Inferior parietal cortex (tissue), 1 donor: ENCODE measurements around the gene PKD2L2.
A peak's percentile ranks its signal among the peaks of the same experiment; 100 is the strongest.
"Not testable (repeated sequence)": the region's sequence is repeated elsewhere in the genome, so short reads cannot be mapped to it uniquely, and the experiment has no call there.

ENCODE experiments used
- DNase-seq: peaks from one replicate; pipeline ENCODE4 v3.0.0-alpha.2; 2016; ENCODE audit errors: extremely low spot score

The PKD2L2 gene

DNA sequence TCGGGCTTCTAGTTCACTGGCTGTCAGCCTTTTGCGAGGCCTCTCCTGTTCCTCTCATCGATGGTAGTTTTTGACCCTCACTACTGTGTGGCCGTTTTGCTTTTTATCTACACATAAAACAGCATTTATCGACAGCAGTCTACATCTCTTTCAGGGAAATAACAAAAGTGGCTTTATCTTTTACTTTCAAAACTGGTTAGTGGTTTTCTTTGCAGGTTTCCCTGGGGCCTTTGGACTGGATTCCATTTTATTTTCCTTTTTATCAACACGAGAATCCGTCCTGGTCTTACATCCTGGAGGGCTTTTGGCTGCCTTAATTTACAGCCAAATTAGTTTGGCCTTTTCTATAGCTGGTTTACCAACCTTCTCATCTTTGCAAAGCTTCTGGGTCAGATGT lies 793 bp upstream of the PKD2L2 start:
- no peak for DNase-seq

DNA sequence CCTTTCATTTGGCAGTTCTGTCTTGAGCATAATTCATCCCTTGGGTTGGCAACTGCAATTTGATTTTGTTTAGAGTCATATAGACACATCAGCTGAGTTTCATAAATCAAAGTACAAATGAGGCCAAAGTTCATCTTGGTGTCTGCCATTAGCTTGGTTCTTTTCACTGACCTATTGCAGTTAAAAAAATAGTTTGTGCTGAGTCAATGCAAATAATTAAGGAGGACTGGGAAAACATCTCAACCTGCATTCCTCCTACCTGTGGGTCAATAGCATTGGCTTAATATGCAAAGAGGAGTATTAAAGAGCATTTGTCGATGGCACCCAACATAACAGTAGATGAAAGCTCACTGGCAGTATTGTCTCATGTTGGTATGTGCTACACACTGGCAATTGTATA lies 1.6 kb downstream of the PKD2L2 start:
- no peak for DNase-seq

GRCh38 chr5:137891849-137892248 lies 2.6 kb downstream of the PKD2L2 start:
- no peak for DNase-seq

DNA sequence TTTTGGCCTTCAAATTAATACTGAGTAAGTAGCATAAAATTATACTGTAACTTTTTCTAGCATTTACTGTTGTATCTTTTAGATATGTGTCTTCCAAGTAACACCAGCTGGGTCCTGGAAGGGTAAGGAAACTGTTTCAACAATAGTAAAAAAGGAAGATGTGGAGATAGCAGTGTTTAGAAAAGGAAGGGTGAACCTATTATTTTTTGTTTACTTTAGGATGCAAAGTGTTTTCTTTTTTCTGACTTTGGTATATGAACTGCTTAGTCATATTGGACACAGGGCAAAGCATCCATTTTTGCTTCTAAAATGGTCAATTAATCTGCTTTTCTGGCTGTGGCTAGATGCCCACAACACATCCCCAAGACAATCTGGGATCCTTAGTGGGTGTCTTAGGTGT lies 5.3 kb downstream of the PKD2L2 start:
- DNase-seq, result no peak

DNA sequence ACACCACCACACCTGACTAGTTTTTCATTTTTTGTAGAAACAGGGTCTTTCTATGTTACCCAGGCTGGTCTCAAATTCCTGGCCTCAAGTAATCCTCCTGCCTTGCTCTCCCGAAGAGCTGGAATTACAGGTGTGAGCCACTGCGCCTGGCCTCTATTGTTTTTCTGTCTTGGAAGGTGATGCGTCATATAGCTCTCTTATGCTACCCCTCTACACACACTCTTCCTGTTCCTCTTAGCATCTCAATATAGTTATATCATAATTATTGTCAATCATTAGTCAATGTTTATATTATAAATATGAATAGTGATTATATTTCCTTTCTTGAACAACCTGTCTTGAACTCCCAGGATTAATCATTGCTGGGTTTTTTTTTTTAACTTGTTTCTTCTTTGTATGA lies 7.3 kb downstream of the PKD2L2 start:
- no peak for DNase-seq

DNA sequence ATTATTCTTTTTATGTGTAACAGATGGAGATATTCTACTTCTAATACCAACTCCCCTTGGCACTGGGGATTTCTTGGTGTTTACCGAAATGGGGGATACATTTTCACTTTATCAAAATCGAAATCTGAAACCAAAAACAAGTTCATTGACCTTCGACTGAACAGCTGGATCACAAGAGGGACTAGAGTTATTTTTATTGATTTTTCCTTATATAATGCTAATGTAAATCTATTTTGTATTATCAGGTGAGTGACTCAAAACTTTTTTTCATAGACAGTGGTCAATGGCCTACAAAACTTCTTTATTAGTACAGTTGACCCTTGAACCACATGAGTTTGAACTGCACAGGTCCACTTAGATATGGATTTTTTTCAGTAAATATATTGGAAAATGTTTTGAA lies 10.2 kb downstream of the PKD2L2 start:
- DNase-seq, result no peak

- peak; percentile 73 for DNase-seq
These were observed 12.0 kb downstream of the PKD2L2 start for GRCh38 chr5:137901011-137901817.

DNA sequence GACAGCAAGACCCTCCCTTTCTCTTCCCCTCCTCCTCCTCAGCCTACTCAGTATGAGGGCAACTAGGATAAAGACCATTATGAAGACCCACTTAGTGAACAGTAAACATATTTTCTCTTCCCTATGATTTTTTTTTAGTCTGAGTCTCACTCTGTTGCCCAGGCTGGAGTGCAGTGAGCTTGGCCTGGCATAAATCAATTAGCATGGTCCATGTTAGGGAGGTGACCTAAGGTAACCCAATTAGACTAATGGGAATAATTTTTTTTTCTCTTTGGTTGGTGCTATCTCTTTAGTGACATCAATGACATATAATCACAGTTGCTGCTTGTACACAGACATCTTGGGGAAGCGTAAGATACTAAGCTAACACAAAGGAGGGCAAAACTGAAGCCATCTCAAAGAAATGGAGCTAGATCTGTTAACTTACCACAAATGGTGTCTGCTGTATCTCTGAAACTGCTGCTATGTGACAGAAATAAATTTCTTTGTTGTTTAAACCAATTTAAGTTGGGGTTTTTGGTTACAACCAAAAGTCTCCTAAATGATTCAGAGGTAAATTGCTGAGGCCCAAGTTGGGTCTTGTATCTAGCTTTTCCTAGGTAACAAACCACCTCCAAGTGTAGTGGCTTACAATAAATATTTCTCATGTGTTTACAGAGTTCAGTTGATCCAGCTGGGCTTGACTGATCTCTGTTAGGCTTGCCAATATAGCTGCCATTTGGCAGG lies 13.3 kb downstream of the PKD2L2 start:
- no peak for DNase-seq

DNA sequence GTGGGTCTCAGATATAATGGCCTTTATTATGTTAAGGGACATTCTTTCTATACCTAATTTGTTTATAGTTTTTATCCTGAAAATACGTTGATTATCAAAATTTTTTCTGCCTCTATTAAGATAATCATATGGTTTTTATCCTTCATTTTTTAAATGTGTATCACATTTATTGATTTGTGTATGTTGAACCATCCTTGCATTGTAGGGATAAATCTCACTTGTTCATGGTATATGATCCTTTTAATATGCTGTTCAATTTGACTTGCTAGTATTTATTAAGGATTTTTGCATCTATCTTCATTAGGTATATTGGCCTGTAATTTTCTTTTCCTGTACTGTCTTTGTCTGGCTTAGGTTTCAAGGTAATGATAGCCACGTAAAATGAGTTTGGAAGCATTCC lies 25.5 kb downstream of the PKD2L2 start:
- DNase-seq, result no peak

- DNase-seq, result no peak
These were observed 27.7 kb downstream of the PKD2L2 start for GRCh38 chr5:137916923-137917322.

DNA sequence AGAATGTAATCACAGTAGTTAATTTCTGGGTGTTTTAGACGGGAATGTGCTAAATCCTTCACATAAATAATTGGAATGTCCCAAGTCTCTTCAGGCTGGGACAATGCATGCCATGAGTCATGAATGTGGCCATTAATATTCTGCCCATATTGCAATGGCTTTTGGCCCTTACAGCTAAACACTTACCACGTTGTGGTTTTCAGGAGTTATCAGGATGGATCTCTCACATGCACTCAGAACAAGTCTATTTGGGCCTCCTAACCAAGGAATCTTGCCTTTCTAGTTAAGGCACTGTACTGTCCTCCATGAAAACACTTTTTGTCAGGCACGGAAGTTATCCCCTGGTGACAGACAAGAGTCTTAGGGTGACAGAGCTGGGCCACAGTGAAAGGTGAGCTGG lies 32.7 kb downstream of the PKD2L2 start:
- DNase-seq, result no peak

DNA sequence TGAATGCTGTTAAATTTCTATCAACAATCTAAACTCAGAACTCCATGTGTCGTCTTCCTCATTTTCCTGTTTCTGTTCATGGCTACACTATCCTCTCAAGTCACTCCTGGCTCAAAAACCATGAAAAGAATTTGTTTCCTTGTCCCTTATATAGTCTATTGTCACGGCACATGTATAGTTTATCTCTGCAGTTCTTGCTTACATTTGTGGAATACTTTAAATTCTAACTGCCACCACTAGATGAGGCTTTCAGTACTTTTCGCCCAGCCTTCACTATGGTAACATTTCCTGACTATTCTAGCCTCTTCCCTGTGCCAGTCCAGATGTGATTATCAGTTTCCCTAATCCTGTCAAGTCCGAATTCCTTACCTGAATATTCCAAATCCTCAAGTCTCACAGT lies 34.6 kb downstream of the PKD2L2 start:
- DNase-seq, result peak; percentile 47

DNA sequence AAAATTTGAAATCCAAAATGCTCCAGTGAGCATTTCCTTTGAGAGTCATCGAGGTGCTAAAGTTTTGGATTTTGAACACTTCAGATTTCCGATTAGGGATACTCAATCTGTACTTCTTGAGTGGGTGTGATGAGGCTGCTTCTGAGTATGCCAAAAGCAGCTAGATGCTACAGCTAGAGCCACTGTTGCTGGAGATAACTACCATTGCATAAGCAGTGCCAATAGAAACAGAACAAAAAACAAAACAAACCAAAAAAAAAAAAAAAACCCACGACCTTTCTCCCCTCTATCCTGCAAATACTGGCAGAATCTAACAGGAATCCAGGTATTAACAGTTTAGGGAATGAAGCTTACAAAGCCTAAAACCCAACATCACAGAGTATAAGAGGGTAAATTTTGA lies 43.5 kb downstream of the PKD2L2 start:
- DNase-seq, result peak; percentile 49

DNA sequence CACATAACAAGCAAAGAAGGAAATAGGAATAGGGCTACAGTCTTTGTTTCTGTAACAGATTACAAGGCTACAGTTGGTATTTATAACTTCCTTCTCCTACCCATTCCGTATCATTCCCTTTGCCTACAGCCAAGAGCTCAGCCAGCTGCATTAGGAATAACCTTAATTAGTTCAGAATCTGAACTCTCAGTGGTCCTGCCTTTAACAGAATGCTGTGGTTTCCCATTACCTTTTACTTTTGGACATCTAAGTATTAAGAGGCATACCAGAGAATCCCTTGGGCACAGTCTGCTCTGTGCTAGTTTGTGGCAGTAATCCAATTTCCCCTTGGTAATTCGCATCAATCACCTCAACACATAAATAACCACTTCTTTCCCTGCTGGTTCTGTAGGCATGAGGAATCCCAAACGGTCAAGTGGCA lies 44.2 kb downstream of the PKD2L2 start:
- no peak for DNase-seq

GRCh38 chr5:137935190-137935589 lies 45.9 kb downstream of the PKD2L2 start:
- DNase-seq, result peak; percentile 29

GRCh38 chr5:137935694-137936093 lies 46.4 kb downstream of the PKD2L2 start:
- DNase-seq, result no peak

DNA sequence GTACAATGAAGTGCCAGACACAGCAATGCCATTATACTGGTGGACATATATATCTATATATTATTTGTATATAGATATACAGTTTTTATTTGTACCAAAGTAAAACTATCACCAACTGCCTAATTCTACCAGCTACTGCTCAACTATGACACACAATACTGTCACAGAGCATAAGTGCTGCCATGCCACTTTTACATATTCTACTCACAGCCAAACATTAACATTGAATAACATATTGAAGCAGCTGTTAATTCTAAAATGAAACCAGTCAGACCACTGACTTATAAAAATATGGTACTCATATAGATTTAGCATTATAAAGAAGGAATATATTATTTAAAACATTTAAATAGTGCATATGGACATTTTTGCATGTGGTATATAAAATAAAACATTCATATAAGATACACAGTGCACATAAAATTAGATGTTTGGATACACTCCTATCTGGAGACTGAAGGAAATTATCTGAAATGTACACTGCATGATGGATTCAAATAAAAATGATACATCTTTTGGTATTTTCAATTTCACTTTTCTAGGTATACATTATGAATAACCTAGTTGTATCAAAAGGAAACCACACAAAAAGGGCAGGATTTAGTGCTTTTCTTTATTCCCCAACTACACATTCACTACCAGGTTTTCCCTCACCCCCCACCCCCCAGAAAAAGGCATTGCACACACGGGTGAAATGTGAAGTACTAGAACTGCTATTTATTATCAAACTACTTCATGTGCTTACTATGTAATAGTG lies 48.9 kb downstream of the PKD2L2 start:
- no peak for DNase-seq

DNA sequence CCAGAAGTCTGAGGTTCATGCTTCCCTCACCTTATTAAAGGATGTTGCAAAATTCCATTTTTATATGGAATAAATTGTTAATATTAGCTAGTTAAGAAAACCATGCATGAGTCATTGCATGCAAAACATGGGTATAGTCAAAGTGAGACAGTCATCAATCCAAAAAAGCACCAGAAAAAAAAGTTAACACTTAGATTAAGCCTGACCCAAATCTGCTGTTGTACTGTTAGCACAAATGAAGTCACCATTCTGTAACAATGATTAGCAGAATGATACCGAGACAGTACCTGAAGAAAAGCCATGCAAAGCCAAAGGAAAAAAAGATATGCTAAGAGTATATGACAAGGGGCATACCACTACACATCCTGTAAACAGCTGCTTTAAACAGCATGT lies 49.5 kb downstream of the PKD2L2 start:
- DNase-seq, result no peak

- DNase-seq, result no peak
These were observed 50.1 kb downstream of the PKD2L2 start for GRCh38 chr5:137939331-137939730.

DNA sequence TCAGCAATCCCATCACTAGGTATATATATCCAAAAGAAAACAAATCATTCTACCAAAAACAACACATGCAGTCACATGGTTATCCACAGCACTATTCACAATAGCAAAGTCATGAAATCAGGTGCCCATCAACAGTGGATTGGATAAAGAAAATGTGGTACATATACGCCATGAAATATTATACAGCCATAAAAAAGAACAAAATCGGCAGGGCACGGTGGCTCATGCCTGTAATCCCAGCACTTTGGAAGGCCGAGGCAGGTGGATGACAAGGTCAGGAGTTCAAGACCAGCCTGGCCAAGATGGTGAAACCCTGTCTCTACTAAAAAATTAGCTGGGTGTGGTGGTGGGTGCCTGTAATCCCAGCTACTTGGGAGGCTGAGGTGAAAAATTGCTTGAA lies 55.0 kb downstream of the PKD2L2 start:
- DNase-seq, result not testable (repeated sequence)

DNA sequence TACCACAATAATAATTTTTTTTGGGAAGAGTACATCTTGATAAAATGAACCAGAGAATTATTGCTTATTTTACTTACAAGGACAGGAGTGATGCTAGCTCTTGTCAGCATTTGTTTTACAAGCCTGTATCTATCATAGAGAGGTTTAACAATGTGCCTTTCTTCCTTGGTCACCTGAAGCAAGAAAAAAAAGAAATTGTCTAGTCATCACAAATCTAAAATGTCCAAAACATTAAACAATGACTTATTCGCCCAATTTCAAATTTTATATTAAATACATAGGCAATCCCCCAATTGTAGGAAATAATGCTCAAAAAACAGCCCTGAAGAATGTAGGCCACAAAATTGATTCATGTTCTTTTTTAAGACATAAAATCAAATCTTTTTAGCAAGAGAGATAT lies 56.6 kb downstream of the PKD2L2 start:
- DNase-seq, result no peak

DNA sequence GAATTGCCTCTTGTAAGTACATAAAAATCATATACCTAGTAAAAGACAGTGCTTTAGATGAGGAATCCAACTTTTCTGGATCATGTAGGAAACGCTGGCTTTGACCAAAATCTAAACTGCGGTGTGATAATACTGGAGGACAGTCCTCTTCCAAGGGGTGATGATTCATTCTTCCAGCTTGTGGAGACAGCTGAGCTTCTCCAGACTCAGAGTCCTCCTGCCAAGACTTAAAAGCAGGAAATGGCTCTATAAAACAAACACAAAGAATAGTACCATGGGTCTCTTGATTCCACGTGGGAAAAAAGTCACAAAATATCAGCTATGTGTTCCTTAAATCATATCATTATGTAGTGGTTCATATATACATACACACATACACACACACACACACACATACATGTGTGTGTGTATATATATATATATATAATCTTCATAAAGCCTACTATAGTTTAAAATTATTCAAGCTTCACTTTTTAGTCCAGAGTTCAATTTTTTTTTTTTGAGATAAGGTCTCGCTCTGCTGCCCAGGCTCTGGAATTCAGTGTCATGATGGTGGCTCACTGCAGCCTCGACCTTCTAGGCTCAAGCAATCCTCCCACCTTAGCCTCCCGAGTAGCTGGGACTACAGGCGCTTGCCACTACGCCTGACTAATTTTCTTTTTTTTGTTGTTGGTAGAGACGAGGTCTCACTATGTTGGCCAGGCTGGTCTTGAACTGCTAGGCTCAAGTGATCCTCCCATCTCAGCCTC lies 65.0 kb downstream of the PKD2L2 start:
- DNase-seq, result peak; percentile 55
